HL-60 (cell line): Measurements from ENCODE around the gene BMAL1.

Source experiments
- DNase-seq, 2 experiments: peaks; one replicate each; pipeline ENCODE4 v3.0.0-alpha.2; 2010 to 2020; ENCODE audit warnings: low read depth in 1 of 2, low spot score in 1 of 2
- H3K27ac ChIP-seq: fragments of 250-450 bp; sonication (Bioruptor Pico); replicated peaks from 2 replicates; pipeline ENCODE4 v1.5.1; 2020; ENCODE audit warnings: mild to moderate bottlenecking, moderate library complexity
- H3K27me3 ChIP-seq: fragments of 250-450 bp; sonication (Bioruptor Pico); 2 replicates; pipeline ENCODE4 v1.5.1; 2021; ENCODE audit warnings: mild to moderate bottlenecking, moderate library complexity; ENCODE audit not compliant: insufficient read depth, poor library complexity, severe bottlenecking
- H3K4me3 ChIP-seq: replicated peaks from 2 replicates; pipeline ENCODE4 v1.5.1; 2011; ENCODE audit warnings: mild to moderate bottlenecking, control low read depth, low read length; ENCODE audit not compliant: insufficient read depth
- GABPA ChIP-seq: IDR thresholded peaks from 2 replicates; pipeline ENCODE4 v1.6.1; 2012; ENCODE audit warnings: low read depth
- POLR2AphosphoS5 ChIP-seq: IDR thresholded peaks from 2 replicates; pipeline ENCODE4 v1.6.1; 2012; ENCODE audit warnings: low read depth
- SPI1 ChIP-seq: IDR thresholded peaks from 2 replicates; pipeline ENCODE4 v1.6.1; 2012; ENCODE audit warnings: low read depth, mild to moderate bottlenecking, borderline replicate concordance
- TF ChIP-seq, protein P1 (sequence below): IDR thresholded peaks from 2 replicates; pipeline ENCODE4 v1.6.1; 2012; ENCODE audit warnings: low read depth; ENCODE audit not compliant: insufficient replicate concordance
- TF ChIP-seq, protein P2 (sequence below): IDR thresholded peaks from one replicate; pipeline ENCODE4 v1.5.1; 2011; ENCODE audit warnings: low read length, control low read depth, inconsistent platforms; ENCODE audit not compliant: insufficient read depth

BMAL1 gene

GRCh38 chr11:13292970-13293369 lies 15.4 kb downstream of the BMAL1 start:
- Histone ChIP-seq H3K4me3 (no peak overlapping the region), H3K27me3 (no peaks in the 10 kb centered on the region), H3K27ac (no peak overlapping the region)
- TF ChIP-seq, protein P1, sequence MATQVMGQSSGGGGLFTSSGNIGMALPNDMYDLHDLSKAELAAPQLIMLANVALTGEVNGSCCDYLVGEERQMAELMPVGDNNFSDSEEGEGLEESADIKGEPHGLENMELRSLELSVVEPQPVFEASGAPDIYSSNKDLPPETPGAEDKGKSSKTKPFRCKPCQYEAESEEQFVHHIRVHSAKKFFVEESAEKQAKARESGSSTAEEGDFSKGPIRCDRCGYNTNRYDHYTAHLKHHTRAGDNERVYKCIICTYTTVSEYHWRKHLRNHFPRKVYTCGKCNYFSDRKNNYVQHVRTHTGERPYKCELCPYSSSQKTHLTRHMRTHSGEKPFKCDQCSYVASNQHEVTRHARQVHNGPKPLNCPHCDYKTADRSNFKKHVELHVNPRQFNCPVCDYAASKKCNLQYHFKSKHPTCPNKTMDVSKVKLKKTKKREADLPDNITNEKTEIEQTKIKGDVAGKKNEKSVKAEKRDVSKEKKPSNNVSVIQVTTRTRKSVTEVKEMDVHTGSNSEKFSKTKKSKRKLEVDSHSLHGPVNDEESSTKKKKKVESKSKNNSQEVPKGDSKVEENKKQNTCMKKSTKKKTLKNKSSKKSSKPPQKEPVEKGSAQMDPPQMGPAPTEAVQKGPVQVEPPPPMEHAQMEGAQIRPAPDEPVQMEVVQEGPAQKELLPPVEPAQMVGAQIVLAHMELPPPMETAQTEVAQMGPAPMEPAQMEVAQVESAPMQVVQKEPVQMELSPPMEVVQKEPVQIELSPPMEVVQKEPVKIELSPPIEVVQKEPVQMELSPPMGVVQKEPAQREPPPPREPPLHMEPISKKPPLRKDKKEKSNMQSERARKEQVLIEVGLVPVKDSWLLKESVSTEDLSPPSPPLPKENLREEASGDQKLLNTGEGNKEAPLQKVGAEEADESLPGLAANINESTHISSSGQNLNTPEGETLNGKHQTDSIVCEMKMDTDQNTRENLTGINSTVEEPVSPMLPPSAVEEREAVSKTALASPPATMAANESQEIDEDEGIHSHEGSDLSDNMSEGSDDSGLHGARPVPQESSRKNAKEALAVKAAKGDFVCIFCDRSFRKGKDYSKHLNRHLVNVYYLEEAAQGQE, result no peak
- no peak for TF ChIP-seq SPI1
- TF ChIP-seq GABPA, result no peak
- TF ChIP-seq, protein P2, sequence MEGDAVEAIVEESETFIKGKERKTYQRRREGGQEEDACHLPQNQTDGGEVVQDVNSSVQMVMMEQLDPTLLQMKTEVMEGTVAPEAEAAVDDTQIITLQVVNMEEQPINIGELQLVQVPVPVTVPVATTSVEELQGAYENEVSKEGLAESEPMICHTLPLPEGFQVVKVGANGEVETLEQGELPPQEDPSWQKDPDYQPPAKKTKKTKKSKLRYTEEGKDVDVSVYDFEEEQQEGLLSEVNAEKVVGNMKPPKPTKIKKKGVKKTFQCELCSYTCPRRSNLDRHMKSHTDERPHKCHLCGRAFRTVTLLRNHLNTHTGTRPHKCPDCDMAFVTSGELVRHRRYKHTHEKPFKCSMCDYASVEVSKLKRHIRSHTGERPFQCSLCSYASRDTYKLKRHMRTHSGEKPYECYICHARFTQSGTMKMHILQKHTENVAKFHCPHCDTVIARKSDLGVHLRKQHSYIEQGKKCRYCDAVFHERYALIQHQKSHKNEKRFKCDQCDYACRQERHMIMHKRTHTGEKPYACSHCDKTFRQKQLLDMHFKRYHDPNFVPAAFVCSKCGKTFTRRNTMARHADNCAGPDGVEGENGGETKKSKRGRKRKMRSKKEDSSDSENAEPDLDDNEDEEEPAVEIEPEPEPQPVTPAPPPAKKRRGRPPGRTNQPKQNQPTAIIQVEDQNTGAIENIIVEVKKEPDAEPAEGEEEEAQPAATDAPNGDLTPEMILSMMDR, result no peak
- no peak for TF ChIP-seq POLR2AphosphoS5
- no peak for DNase-seq

GRCh38 chr11:13294178-13294577 lies 16.6 kb downstream of the BMAL1 start:
- Histone ChIP-seq H3K27ac (no peak overlapping the region), H3K4me3 (no peak overlapping the region), H3K27me3 (no peaks in the 10 kb centered on the region)
- no peak for DNase-seq
- TF ChIP-seq GABPA, result no peak
- no peak for TF ChIP-seq POLR2AphosphoS5
- TF ChIP-seq, protein P1, result no peak
- TF ChIP-seq, protein P2, result no peak
- TF ChIP-seq SPI1, result no peak

- Histone ChIP-seq H3K27me3 (no peaks in the 10 kb centered on the region), H3K4me3 (no peak overlapping the region), H3K27ac (no peak overlapping the region)
- DNase-seq, result no peak
- peak; percentile 29; the same call in 1 of the 2 replicates for TF ChIP-seq SPI1
- TF ChIP-seq, protein P1, result no peak
Observed at GRCh38 chr11:13294771-13295579, 17.4 kb downstream of the BMAL1 start.
